22Rv1 (cell line): ENCODE measurements around the gene GPR45.

Experiments
- ZFX ChIP-seq: fragments of 450-650 bp; IDR thresholded peaks from 2 replicates; pipeline ENCODE4 v1.6.1; 2017; ENCODE audit warnings: antibody characterized with exemption, borderline replicate concordance
- TF ChIP-seq, protein P1 (sequence below): fragments of 450-650 bp; IDR thresholded peaks from 2 replicates; pipeline ENCODE4 v1.5.1; 2017; ENCODE audit warnings: mild to moderate bottlenecking

DNA sequence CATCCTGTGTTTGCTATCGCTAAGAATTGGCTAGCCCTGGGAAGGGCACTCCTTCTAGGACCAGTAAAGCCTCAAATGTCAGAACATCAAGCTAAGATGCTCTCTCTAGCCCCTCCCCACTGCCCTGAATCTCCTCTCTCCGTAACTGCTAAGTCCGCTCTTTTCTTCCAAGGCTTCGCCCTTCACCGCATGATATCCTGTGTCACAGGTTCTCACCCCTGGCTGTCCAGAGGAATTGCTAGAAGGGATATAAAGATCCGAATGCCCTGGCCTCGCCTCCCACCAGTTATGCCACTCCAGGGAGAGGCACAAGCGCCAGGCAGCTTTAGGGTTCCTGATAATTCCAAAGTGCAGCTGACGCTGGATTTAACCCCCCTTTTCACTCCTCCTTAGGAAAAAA lies 17.1 kb upstream of the GPR45 start:
- TF ChIP-seq, protein P1, sequence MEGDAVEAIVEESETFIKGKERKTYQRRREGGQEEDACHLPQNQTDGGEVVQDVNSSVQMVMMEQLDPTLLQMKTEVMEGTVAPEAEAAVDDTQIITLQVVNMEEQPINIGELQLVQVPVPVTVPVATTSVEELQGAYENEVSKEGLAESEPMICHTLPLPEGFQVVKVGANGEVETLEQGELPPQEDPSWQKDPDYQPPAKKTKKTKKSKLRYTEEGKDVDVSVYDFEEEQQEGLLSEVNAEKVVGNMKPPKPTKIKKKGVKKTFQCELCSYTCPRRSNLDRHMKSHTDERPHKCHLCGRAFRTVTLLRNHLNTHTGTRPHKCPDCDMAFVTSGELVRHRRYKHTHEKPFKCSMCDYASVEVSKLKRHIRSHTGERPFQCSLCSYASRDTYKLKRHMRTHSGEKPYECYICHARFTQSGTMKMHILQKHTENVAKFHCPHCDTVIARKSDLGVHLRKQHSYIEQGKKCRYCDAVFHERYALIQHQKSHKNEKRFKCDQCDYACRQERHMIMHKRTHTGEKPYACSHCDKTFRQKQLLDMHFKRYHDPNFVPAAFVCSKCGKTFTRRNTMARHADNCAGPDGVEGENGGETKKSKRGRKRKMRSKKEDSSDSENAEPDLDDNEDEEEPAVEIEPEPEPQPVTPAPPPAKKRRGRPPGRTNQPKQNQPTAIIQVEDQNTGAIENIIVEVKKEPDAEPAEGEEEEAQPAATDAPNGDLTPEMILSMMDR, result no peak
- TF ChIP-seq ZFX, result no peak
